ENCODE measurements around the gene UPP2.

The UPP2 gene

DNA sequence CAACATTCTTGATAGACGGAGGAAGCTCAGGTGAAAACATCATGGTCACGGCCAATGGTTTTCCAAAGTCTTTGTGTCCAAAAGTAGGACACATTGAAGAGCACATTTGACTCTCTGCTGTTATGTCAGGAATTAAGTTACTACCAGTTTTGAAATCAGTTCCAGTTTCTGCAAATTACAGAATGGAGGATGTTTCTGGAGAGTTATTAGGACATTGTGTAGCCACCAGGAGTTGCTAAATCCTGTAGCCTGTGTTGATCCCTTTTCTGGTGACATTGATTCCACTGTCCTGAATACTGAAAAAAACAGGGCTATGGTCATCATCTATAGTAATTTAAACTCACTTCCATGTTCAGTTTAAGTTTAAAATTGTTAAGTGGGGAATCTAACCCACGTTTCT is 15.3 kb downstream of the UPP2 start:
- no peak for DNase-seq (ENCODE audit: low read depth)
- TF ChIP-seq, protein P1, sequence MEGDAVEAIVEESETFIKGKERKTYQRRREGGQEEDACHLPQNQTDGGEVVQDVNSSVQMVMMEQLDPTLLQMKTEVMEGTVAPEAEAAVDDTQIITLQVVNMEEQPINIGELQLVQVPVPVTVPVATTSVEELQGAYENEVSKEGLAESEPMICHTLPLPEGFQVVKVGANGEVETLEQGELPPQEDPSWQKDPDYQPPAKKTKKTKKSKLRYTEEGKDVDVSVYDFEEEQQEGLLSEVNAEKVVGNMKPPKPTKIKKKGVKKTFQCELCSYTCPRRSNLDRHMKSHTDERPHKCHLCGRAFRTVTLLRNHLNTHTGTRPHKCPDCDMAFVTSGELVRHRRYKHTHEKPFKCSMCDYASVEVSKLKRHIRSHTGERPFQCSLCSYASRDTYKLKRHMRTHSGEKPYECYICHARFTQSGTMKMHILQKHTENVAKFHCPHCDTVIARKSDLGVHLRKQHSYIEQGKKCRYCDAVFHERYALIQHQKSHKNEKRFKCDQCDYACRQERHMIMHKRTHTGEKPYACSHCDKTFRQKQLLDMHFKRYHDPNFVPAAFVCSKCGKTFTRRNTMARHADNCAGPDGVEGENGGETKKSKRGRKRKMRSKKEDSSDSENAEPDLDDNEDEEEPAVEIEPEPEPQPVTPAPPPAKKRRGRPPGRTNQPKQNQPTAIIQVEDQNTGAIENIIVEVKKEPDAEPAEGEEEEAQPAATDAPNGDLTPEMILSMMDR (conservative IDR thresholded peaks at IDR 0.05; ENCODE audit: low read length), result no peak

DNA sequence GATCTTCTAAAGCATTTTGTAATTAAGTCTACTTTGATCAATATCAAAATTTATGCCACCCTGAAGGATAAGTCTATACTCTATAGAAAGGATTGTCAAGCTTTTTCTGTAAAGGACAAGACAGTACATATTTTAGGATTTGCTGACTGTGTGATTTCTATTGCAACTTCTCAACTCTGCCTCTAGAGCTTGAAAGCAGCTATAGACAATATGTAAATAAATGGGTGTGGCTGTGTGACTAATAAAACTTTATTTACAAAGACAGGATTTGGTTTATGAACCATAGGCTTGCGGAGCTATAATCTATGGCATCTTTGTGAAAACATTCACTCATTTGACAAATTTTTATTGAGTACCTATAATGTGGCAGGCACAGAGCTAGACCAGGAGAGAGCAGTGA is 18.4 kb downstream of the UPP2 start:
- H3K4me3 ChIP-seq (ENCODE audit: low read length), result no peak overlapping the region
- TF ChIP-seq, protein P1 (conservative IDR thresholded peaks at IDR 0.05; ENCODE audit: low read length), result no peak
- DNase-seq (ENCODE audit: low read depth), result no peak

More for the DNA sequence above, 15.3 kb downstream of the UPP2 start:
- no peak overlapping the region for H3K4me3 ChIP-seq (ENCODE audit: low read length)

DNA sequence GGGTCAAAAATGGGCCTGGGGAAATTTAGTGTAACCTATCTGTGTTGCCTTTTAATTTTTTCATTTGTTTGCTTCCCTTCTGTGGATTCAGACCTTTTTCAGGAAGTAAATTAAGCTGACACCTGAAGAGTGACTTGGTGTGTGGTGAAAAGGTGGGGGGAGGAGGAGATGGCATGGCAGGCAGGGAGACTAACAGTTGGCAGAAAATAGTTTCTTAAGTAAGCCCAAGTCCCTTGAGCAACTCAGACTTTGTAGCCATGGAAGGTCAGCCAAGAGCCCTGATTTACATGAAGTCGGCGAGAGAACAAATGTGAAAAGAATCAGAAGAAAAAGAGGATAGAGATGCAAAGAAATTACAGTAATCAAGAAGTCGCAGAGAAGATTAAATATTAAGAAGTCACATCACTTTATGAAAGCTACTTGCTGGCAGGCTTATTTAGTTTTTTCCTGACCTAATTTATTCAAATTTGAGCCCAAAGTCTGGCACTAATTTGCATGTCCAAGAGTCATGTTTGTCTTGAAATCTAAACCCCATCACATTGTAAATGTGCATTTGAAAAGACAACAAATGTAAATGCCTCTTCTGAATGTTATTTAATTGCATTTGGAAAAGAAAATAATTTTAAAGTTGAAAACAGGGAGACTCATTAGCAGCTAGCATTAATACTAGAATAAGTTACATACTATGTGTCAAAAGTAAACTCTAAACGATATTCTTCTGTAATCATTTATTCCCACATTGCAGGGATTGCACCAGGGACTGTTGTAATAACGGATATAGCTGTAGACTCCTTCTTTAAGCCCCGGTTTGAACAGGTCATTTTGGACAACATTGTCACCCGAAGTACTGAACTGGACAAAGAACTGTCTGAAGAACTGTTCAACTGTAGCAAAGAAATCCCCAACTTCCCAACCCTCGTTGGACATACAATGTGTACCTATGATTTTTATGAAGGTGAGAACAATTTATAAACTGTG is 19.3 kb downstream of the UPP2 start:
- DNase-seq (ENCODE audit: low read depth), result no peak
- TF ChIP-seq, protein P1 (conservative IDR thresholded peaks at IDR 0.05; ENCODE audit: low read length), result no peak
- H3K4me3 ChIP-seq (ENCODE audit: low read length), result no peak overlapping the region

DNA sequence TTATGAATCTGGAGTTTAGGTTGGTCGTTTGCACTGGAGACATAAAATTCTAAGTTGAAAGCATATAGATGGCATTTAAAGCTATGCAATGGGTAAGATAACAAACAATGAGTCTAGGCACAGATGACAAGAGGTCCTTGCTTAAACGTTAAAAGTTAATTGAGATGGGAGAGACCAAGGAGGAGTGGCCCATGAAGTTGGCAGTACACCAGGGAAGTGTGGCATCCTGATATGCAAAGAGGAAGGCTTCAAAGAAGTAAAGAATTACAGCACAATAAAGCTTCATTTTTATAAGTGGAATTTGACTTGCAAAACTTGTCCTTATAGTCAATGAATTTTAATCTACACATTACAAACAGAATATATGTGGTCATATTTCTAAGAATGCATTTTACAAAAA is 23.2 kb downstream of the UPP2 start:
- TF ChIP-seq, protein P1 (conservative IDR thresholded peaks at IDR 0.05; ENCODE audit: low read length), result no peak
- DNase-seq (ENCODE audit: low read depth), result no peak
- H3K4me3 ChIP-seq (ENCODE audit: low read length), result no peak overlapping the region

DNA sequence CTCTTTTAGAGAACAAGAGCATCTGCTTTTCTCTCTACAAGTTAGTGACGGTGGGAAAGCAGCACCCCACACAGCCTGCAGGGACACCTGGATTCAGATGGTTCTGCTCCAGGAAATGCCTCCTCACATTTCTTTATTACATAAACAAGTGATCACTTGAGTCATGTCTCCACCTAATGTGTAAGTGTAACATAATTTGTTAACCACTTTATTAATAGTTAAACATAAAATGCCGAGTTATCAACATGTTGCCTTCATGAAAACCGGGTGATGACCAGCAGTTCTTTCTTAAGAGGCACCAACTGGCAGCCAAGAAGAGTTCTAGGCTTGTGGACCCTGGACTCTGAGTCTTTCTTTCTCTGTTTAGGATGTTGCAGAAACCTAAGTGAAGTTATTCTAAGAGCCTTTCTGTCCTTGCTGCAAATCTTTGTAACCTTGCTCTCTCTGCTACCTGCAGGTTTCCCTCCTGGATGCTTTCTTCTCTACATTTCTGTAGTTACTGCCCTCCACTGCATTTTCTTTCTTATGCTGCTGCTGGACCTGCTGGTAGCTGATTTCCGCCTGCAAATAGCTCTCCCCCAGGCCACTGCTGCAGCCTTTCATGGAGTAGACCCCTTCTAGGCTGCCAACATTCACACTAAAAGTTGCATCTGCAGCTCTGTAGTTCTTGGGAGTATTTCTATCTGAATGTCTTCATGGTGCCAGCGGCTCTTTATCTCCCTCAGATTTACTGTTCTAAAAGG is 24.3 kb downstream of the UPP2 start:
- DNase-seq (ENCODE audit: low read depth), result no peak
- TF ChIP-seq, protein P1 (conservative IDR thresholded peaks at IDR 0.05; ENCODE audit: low read length), result no peak
- no peak overlapping the region for H3K4me3 ChIP-seq (ENCODE audit: low read length)

DNA sequence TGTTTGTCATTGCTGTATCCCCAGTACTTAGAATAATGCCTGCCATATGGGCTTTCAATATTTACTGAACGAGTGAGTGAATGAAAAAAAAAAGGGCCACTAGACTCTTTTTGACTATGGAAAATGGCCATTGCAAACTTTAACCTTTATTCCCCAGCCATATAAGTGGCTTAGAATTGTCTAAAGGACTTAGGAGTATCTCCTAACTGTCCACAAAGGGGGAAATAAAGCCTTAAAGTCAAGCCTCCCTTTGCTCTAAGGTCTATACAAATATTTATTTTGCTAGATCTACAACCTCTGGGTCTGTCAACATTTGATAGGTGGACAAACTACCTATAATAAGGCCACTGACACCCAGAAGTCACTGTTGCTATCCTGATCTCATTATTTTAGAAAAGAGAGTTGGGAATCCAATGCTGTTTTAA is 25.7 kb downstream of the UPP2 start:
- TF ChIP-seq, protein P1 (conservative IDR thresholded peaks at IDR 0.05; ENCODE audit: low read length), result no peak
- no peak overlapping the region for H3K4me3 ChIP-seq (ENCODE audit: low read length)
- DNase-seq (ENCODE audit: low read depth), result no peak

Measured in AG10803 (cell line).